GM23248 (cell line): Measurements from ENCODE around the gene SUN1.

Source experiments
- EZH2 ChIP-seq: fragments of 200-600 bp; sonication (generic); IDR thresholded peaks from 2 replicates; pipeline ENCODE4 v1.6.1; 2018; ENCODE audit warnings: antibody characterized with exemption, mild to moderate bottlenecking; ENCODE audit not compliant: insufficient read depth, poor library complexity, severe bottlenecking
- EZH2phosphoT487 ChIP-seq: fragments of 200-600 bp; sonication (generic); IDR thresholded peaks from 2 replicates; pipeline ENCODE4 v1.6.1; 2018; ENCODE audit warnings: antibody characterized with exemption, moderate library complexity, mild to moderate bottlenecking, low read depth; ENCODE audit not compliant: insufficient read depth

GRCh38 chr7:902996-903395 lies 70.7 kb downstream of the SUN1 start:
- TF ChIP-seq EZH2phosphoT487 = no peak
- no peak for TF ChIP-seq EZH2
